GM12891 (cell line): ENCODE measurements around the gene ANKRD33B.

Experiments used
- POLR2A ChIP-seq: IDR thresholded peaks from 2 replicates; pipeline ENCODE4 v1.6.1; 2011; ENCODE audit warnings: low read depth, low read length, control low read depth
- POLR2AphosphoS5 ChIP-seq: IDR thresholded peaks from 2 replicates; pipeline ENCODE4 v1.6.1; 2011; ENCODE audit warnings: low read depth, low read length, control low read depth
- POU2F2 ChIP-seq: IDR thresholded peaks from 2 replicates; pipeline ENCODE4 v1.6.1; 2011; ENCODE audit warnings: low read depth, mild to moderate bottlenecking, control low read depth, low read length, moderate library complexity
- SPI1 ChIP-seq: IDR thresholded peaks from 2 replicates; pipeline ENCODE4 v1.6.1; 2011; ENCODE audit warnings: low read depth, low read length, control low read depth
- TAF1 ChIP-seq: IDR thresholded peaks from 2 replicates; pipeline ENCODE4 v1.6.1; 2011; ENCODE audit warnings: low read depth, low read length, control low read depth

DNA sequence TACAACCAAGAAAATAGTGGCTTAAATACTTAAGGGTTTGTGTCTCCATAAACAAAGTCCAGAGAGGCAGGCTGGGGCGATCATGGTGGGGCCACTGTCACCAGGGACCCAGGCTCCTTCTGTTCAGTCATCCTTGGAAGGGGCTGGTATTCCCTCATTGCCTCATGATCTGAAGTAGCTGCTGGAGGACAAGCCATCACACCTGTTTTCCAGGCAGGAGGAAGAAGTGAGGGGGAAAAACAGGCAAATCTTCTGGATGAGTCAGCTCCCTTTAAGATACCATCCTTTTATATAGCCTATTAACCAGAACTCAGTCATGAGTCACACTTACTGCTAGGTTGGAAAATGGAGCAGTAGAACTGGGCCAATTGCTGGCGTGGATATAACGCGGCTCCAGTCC is 104.8 kb downstream of the ANKRD33B start:
- TF ChIP-seq POLR2AphosphoS5 (no peak), POLR2A (no peak), SPI1 (no peak), POU2F2 (no peak), TAF1 (no peak)
